Gastroesophageal sphincter (tissue), 3 donors: ENCODE data around the gene TAF1B.

Experiments
- CTCF ChIP-seq, 4 experiments: fragments of 200-600 bp in 2 of 4; fragments of 450-650 bp in 2 of 4; sonication (generic) in 1 of 4; IDR thresholded peaks; one replicate each; pipeline ENCODE4 v1.5.1; 2017 to 2019; ENCODE audit warnings: antibody characterized with exemption in 4 of 4, mild to moderate bottlenecking in 2 of 4, moderate library complexity in 2 of 4
- POLR2A ChIP-seq, 2 donors: fragments of 450-650 bp; IDR thresholded peaks; one replicate each; pipeline ENCODE4 v1.6.1; 2017; ENCODE audit warnings: antibody characterized with exemption in 2 of 2, mild to moderate bottlenecking in 2 of 2, moderate library complexity in 1 of 2
- POLR2AphosphoS5 ChIP-seq: sonication (generic); formaldehyde crosslinking; IDR thresholded peaks from one replicate; pipeline ENCODE4 v1.6.1; 2017; ENCODE audit warnings: antibody characterized with exemption

- TF ChIP-seq POLR2A (IDR thresholded peaks at IDR 0.05) (no peak), CTCF (IDR thresholded peaks at IDR 0.05) (no peak), POLR2AphosphoS5 (no peak)
Measured at GRCh38 chr2:9981655-9982054, 138.4 kb downstream of the TAF1B start.
